ENCODE results near the gene ZNF583. TPM values are rescaled to one million over a fixed set of nuclear protein-coding genes. Genes with fewer than 3 reads are reported as not detected.

The ZNF583 gene
- total and polyA plus RNA-seq, 2 of the 13 experiments (the other 11 are each of a cell fraction or from before 2014, with no cell fraction given), result 0.65 to 5.3 TPM

DNA sequence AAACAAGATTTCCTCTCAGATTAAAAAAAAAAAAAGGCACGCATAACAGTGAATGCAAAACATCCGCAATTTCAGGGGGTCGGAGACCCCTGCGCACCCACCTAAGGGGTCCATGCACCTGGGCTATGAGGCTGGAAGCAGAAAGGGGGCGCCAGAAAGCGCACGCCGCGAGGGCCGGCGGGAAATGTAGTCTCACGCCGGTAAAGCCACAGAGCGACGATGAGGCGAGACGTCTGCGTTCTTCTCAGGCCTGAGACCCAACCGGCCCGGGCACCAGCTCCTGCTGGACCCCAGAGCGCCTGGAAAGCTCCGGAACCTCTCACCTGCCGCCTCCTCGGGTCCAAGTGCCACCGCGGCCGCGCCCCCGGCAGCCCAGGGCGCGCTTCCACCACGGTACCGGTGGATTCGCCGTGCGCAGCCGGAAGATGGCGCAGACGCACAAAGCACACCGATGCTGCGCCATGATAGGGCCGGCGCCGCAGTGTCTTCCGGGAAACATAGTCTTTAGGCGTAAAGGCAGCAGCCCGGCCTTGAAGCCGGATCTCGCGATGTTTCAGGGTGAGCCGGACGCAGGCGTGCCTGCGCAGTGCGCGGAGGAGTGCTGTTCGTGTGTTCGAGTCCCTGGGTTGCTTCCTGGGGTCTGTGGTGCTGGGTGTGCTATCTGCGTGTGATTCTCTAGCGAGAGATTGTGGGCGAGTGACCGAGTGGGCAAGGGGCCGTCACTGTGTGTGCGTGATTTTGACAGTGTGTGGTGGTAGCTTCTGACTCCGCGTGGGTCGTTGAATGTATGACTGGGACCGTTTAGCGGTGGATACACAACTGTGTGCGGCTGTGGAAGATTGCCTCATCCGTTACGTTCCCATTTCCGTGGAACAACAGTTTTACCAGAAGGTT, 10.8 kb upstream of the ZNF583 start, which contains the start of gene ZNF582 (continued):
- TF ChIP-seq BCL3 (CRISPR knock-in tag; IDR thresholded peaks at IDR 0.05), result 0 out of 2 replicates have a peak, but pooled peaks have one; percentile 25
- TF ChIP-seq, protein P1, sequence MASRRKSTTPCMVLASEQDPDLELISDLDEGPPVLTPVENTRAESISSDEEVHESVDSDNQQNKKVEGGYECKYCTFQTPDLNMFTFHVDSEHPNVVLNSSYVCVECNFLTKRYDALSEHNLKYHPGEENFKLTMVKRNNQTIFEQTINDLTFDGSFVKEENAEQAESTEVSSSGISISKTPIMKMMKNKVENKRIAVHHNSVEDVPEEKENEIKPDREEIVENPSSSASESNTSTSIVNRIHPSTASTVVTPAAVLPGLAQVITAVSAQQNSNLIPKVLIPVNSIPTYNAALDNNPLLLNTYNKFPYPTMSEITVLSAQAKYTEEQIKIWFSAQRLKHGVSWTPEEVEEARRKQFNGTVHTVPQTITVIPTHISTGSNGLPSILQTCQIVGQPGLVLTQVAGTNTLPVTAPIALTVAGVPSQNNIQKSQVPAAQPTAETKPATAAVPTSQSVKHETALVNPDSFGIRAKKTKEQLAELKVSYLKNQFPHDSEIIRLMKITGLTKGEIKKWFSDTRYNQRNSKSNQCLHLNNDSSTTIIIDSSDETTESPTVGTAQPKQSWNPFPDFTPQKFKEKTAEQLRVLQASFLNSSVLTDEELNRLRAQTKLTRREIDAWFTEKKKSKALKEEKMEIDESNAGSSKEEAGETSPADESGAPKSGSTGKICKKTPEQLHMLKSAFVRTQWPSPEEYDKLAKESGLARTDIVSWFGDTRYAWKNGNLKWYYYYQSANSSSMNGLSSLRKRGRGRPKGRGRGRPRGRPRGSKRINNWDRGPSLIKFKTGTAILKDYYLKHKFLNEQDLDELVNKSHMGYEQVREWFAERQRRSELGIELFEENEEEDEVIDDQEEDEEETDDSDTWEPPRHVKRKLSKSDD (CRISPR knock-in tag; IDR thresholded peaks at IDR 0.05; ENCODE audit: low read depth), result no peak
- TF ChIP-seq ZBTB33 (CRISPR knock-in tag; IDR thresholded peaks at IDR 0.05), result peak; percentile 43; the same call in 1 of the 2 replicates
- no peak; the same call in 1 of the 2 replicates for TF ChIP-seq ZSCAN5A (CRISPR knock-in tag; IDR thresholded peaks at IDR 0.05; ENCODE audit: borderline replicate concordance)
- no peak for TF ChIP-seq TCF12 (IDR thresholded peaks at IDR 0.05)
- TF ChIP-seq TCF12 (CRISPR knock-in tag; IDR thresholded peaks at IDR 0.05), result no peak
- no peak for TF ChIP-seq UBTF (CRISPR knock-in tag; IDR thresholded peaks at IDR 0.05)
- 0 out of 2 replicates have a peak, but pooled peaks have one; percentile 36 for TF ChIP-seq ZNF678 (CRISPR knock-in tag; IDR thresholded peaks at IDR 0.05)
- TF ChIP-seq ZNF251 (CRISPR knock-in tag; IDR thresholded peaks at IDR 0.05), result 0 out of 2 replicates have a peak, but pooled peaks have one; percentile 29
- 0 out of 2 replicates have a peak, but pooled peaks have one; percentile 61 for TF ChIP-seq HOMEZ (CRISPR knock-in tag; IDR thresholded peaks at IDR 0.05; ENCODE audit: low read depth)
- TF ChIP-seq ZFP62 (CRISPR knock-in tag; IDR thresholded peaks at IDR 0.05), result no peak
- no peak for TF ChIP-seq SOX5 (CRISPR knock-in tag; IDR thresholded peaks at IDR 0.05; ENCODE audit: borderline replicate concordance)
- TF ChIP-seq, protein P2, sequence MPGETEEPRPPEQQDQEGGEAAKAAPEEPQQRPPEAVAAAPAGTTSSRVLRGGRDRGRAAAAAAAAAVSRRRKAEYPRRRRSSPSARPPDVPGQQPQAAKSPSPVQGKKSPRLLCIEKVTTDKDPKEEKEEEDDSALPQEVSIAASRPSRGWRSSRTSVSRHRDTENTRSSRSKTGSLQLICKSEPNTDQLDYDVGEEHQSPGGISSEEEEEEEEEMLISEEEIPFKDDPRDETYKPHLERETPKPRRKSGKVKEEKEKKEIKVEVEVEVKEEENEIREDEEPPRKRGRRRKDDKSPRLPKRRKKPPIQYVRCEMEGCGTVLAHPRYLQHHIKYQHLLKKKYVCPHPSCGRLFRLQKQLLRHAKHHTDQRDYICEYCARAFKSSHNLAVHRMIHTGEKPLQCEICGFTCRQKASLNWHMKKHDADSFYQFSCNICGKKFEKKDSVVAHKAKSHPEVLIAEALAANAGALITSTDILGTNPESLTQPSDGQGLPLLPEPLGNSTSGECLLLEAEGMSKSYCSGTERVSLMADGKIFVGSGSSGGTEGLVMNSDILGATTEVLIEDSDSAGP (CRISPR knock-in tag; IDR thresholded peaks at IDR 0.05; ENCODE audit: borderline replicate concordance), result peak; percentile 45; the same call in 1 of the 2 replicates

All from HepG2 (cell line).